Measurements from ENCODE around the gene NIBAN1. TPM values are rescaled to one million over a fixed set of nuclear protein-coding genes. Genes with fewer than 3 reads are reported as not detected.

The NIBAN1 gene
- total RNA-seq, 1 experiment from 2014 or later, result 5.9 TPM

DNA sequence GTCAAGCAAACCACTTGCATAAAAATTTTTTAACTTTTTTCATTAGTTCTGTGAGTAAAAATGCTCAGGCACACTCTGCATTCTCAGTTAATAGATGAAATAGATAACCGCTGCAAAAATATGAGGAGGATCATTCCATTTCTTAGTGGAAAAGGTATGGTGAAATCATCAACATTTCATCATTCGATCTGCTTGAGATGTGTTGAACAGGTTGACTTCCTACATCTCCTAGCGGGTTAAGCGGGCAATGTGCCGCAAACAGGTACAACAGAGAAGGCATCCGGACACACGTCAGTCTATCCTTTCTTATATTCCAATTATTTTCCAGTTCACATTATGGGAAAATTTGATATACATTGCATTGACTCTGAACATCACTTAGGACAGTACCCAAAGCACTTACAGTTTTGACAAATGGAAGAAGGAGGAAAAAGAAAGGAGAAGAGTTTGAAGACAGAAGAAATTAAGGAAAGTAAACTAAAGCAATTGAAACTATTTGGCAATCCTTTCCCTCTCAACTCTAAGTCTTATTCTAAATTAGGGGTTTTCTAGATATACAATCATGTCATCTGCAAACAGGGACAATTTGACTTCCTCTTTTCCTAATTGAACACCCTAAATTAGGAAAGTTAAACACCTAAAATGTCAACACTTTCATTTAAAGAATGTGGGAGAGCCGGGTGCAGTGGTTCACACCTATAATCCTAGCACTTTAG is 33.5 kb downstream of the NIBAN1 start:
- Histone ChIP-seq H3K4me1 (ENCODE audit: insufficient read depth, low read length) (peaks cover 4% of the 10 kb centered on the region; the same call in 1 of the 2 replicates), H3K4me2 (ENCODE audit: insufficient read depth, insufficient read length, low read length) (no peak overlapping the region), H4K5ac (ENCODE audit: insufficient read length, low read depth, low read length) (no peak overlapping the region), H3K18ac (ENCODE audit: insufficient read length, low read depth, low read length) (no peak overlapping the region), H3K9ac (ENCODE audit: extremely low read depth, insufficient read length, low read length) (no peak overlapping the region), H3K56ac (ENCODE audit: insufficient read length, low read depth, low read length) (no peak overlapping the region), H4K20me1 (ENCODE audit: control insufficient read depth, insufficient read depth, insufficient read length) (no peaks in the 10 kb centered on the region), H2BK120ac (ENCODE audit: low read depth, low read length, poor library complexity, severe bottlenecking) (no peak overlapping the region), H4K8ac (replicated peaks; ENCODE audit: insufficient read length, low read depth, low read length) (no peak overlapping the region), H2BK12ac (ENCODE audit: insufficient read length, low read depth, low read length) (no peak overlapping the region), H2BK5ac (ENCODE audit: insufficient read length, low read length) (no peak overlapping the region), H4K91ac (ENCODE audit: insufficient read length, low read depth, low read length) (no peak overlapping the region), H3K27me3 (ENCODE audit: insufficient read depth, low read length) (no peaks in the 10 kb centered on the region), H3K23me2 (ENCODE audit: insufficient read length, low read depth, low read length, poor library complexity, severe bottlenecking) (no peaks in the 10 kb centered on the region), H3T11ph (ENCODE audit: low read length) (no peak overlapping the region), H3K79me1 (ENCODE audit: insufficient read depth, low read depth, low read length, poor library complexity, severe bottlenecking) (no peaks in the 10 kb centered on the region), H2BK20ac (ENCODE audit: low read depth, low read length, poor library complexity, severe bottlenecking) (no peak overlapping the region), H3K14ac (ENCODE audit: insufficient read depth, low read length) (no peak overlapping the region), H3K27ac (ENCODE audit: insufficient read length, low read depth, low read length) (no peak overlapping the region), H2AK5ac (ENCODE audit: insufficient read length, low read length) (no peak overlapping the region), H3K4ac (ENCODE audit: low read depth, low read length) (no peak overlapping the region), H2AFZ (ENCODE audit: low read length) (no peak overlapping the region), H3K23ac (ENCODE audit: insufficient read length, low read depth, low read length) (no peak overlapping the region), H3K9me3 (ENCODE audit: control insufficient read depth, low read depth, low read length) (no peaks in the 10 kb centered on the region), H2BK15ac (ENCODE audit: low read depth, low read length) (no peak overlapping the region), H3K79me2 (ENCODE audit: insufficient read depth, low read length) (no peaks in the 10 kb centered on the region)
- Mint-ChIP-seq H3K4me1 (peaks cover 24 to 25% of the 10 kb centered on the region in 2 experiments), H3K36me3 (ENCODE audit: insufficient read depth in 1 of 3, low read depth in 3 of 3) (peaks cover 0 to 6% (median 0%) of the 10 kb centered on the region in 3 experiments; a peak in 2 of 7 replicates), H3K27ac (no peak overlapping the region), H3K4me3 (no peak overlapping the region), H3K9me3 (no peaks in the 10 kb centered on the region), H3K27me3 (ENCODE audit: low read depth) (no peaks in the 10 kb centered on the region; the same call in 1 of the 2 replicates)
- no peak for DNase-seq
- WGBS (ENCODE audit: extremely low coverage, insufficient read length, low lambda C conversion rate), result no CpG with 5 or more reads among the region's 8 CpGs
- TF ChIP-seq, protein P1, sequence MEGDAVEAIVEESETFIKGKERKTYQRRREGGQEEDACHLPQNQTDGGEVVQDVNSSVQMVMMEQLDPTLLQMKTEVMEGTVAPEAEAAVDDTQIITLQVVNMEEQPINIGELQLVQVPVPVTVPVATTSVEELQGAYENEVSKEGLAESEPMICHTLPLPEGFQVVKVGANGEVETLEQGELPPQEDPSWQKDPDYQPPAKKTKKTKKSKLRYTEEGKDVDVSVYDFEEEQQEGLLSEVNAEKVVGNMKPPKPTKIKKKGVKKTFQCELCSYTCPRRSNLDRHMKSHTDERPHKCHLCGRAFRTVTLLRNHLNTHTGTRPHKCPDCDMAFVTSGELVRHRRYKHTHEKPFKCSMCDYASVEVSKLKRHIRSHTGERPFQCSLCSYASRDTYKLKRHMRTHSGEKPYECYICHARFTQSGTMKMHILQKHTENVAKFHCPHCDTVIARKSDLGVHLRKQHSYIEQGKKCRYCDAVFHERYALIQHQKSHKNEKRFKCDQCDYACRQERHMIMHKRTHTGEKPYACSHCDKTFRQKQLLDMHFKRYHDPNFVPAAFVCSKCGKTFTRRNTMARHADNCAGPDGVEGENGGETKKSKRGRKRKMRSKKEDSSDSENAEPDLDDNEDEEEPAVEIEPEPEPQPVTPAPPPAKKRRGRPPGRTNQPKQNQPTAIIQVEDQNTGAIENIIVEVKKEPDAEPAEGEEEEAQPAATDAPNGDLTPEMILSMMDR (conservative IDR thresholded peaks at IDR 0.05), result no peak

Measured in H9 (cell line).